Activated B cell treated with CpG ODN at 0.5 μM for 24 hours (primary cell): ENCODE data around the gene MAP4K1. TPM values are rescaled to one million over a fixed set of nuclear protein-coding genes. Genes with fewer than 3 reads are reported as not detected.

Experiments
- ATAC-seq: fragments of 200-7000 bp; cut with Tn5 transposase; one replicate; pipeline ENCODE4 v1.10.0; 2021; ENCODE audit warnings: low read depth, mild to moderate bottlenecking, moderate library complexity
- CTCF ChIA-PET: fragments of 350-600 bp; sonication (Branson Sonifier 250); formaldehyde crosslinking; loops from one replicate; lab custom pipeline; 2021; ENCODE audit warnings: antibody characterized with exemption; lab: Charles Lee
- POLR2A ChIA-PET: fragments of 350-600 bp; sonication (Branson Sonifier 250); formaldehyde crosslinking; loops from one replicate; lab custom pipeline; 2021; ENCODE audit warnings: antibody characterized with exemption; lab: Charles Lee
- DNase-seq: peaks from one replicate; pipeline ENCODE4 v3.0.0; 2022
- H3K27ac Mint-ChIP-seq: one replicate; pipeline ENCODE4 v1.8.0; 2020; ENCODE audit warnings: mixed read lengths
- H3K27me3 Mint-ChIP-seq: one replicate; pipeline ENCODE4 v1.8.0; 2021; ENCODE audit warnings: mixed read lengths
- H3K36me3 Mint-ChIP-seq: one replicate; pipeline ENCODE4 v1.8.0; 2021; ENCODE audit warnings: low read depth, mixed read lengths
- H3K4me1 Mint-ChIP-seq: one replicate; pipeline ENCODE4 v1.8.0; 2021; ENCODE audit warnings: mixed read lengths
- H3K4me3 Mint-ChIP-seq: one replicate; pipeline ENCODE4 v1.8.0; 2020; ENCODE audit warnings: mild to moderate bottlenecking, mixed read lengths
- H3K9me3 Mint-ChIP-seq: one replicate; pipeline ENCODE4 v1.8.0; 2020; ENCODE audit warnings: mixed read lengths
- intact Hi-C: fragments of 100-400 bp; cut with micrococcal nuclease; formaldehyde crosslinking; loops from one replicate; pipeline ENCODE4 v1.15.1; 2024
- total RNA-seq: library from RNA; stranded (reverse); gene quantifications from 2 replicates; pipeline ENCODE4 v1.2.3, GENCODE V29; 2022
- TF ChIP-seq, protein P1 (sequence below): fragments of 200-600 bp; IDR thresholded peaks from one replicate; pipeline ENCODE4 v1.8.0; 2022; ENCODE audit warnings: antibody characterized with exemption, mild to moderate bottlenecking

Gene MAP4K1
- total RNA-seq, 1 donor from 2014 or later: 379 TPM

- Mint-ChIP-seq H3K36me3 (no peaks in the 10 kb centered on the region), H3K4me3 (no peak overlapping the region), H3K4me1 (peaks cover 38% of the 10 kb centered on the region), H3K27ac (no peak overlapping the region), H3K27me3 (peaks cover 5% of the 10 kb centered on the region), H3K9me3 (no peaks in the 10 kb centered on the region)
- TF ChIP-seq, protein P1, sequence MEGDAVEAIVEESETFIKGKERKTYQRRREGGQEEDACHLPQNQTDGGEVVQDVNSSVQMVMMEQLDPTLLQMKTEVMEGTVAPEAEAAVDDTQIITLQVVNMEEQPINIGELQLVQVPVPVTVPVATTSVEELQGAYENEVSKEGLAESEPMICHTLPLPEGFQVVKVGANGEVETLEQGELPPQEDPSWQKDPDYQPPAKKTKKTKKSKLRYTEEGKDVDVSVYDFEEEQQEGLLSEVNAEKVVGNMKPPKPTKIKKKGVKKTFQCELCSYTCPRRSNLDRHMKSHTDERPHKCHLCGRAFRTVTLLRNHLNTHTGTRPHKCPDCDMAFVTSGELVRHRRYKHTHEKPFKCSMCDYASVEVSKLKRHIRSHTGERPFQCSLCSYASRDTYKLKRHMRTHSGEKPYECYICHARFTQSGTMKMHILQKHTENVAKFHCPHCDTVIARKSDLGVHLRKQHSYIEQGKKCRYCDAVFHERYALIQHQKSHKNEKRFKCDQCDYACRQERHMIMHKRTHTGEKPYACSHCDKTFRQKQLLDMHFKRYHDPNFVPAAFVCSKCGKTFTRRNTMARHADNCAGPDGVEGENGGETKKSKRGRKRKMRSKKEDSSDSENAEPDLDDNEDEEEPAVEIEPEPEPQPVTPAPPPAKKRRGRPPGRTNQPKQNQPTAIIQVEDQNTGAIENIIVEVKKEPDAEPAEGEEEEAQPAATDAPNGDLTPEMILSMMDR: no peak
- ATAC-seq (no peak), DNase-seq (no peak)
- POLR2A ChIA-PET: interaction anchor here (0.7 kb wide), 1 partner anchor 528 kb away, joined by 5 read pairs; no protein-coding TSS in a partner anchor
- intact Hi-C loops: loop anchor here (10.0 kb wide), 1 partner anchor 186 kb away; no protein-coding TSS in a partner anchor
- CTCF ChIA-PET: no interaction called here
Observed at GRCh38 chr19:38549061-38549460, 68.7 kb downstream of the MAP4K1 start.

DNA sequence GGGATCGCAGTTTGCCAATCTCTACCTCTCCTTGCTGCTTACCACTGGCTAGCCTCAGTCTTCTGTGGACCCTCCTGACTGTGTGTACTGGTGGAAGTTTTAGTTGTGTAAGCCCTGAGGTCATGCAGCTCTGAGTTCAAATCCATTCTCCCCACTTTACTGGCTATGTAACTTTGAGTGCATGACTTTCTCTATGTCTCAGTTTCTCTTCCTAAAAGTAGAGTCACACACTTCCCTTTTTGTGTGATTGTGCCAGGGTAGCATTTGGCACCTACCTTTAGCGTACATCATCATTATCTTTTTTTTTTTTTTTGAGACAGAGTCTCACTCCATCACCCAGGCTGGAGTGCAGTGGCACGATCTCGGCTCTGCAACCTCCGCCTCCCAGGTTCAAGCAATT is 70.3 kb downstream of the MAP4K1 start:
- CTCF ChIA-PET: interaction anchor here (0.6 to 0.7 kb wide), 3 partner anchors 87 to 160 kb away, joined by 3 read pairs; no protein-coding TSS in a partner anchor
- TF ChIP-seq, protein P1: no peak
- intact Hi-C loops: loop anchor here (1.0 to 10.0 kb wide), 2 partner anchors 12 to 187 kb away; no protein-coding TSS in a partner anchor
- H3K4me1 Mint-ChIP-seq: peaks cover 39% of the 10 kb centered on the region
- peak overlapping the region; percentile 42 for H3K4me3 Mint-ChIP-seq
- ATAC-seq: peak; percentile 74
- no peaks in the 10 kb centered on the region for H3K36me3 Mint-ChIP-seq
- POLR2A ChIA-PET: interaction anchor here (0.5 to 1.8 kb wide), 8 partner anchors 10 to 321 kb away, joined by 3 to 19 read pairs (median 6); partner anchors contain the start of genes EIF3K and MAP4K1
- no peak for DNase-seq
- no peaks in the 10 kb centered on the region for H3K9me3 Mint-ChIP-seq
- H3K27me3 Mint-ChIP-seq: peaks cover 5% of the 10 kb centered on the region
- peak overlapping the region; percentile 51 for H3K27ac Mint-ChIP-seq

DNA sequence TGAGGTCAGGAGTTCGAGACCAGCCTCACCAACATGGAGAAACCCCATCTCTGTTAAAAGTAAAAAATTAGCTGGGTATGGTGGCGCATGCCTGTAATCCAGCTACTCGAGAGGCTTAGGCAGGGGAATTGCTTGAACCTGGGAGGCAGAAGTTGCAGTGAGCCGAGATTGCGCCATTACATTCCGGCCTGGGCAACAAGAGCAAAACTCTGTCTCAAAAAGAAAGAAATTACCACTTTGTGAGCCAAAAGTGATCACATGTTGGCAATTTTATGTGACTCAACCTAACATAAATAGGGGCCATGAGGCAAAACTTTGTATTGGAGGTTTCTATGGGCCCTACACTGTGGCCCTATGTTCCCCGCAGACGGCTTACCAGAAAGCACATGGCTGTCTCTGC is 72.2 kb downstream of the MAP4K1 start:
- Mint-ChIP-seq H3K4me1 (peaks cover 33% of the 10 kb centered on the region), H3K9me3 (no peaks in the 10 kb centered on the region), H3K36me3 (no peaks in the 10 kb centered on the region), H3K27ac (no peak overlapping the region), H3K27me3 (no peaks in the 10 kb centered on the region), H3K4me3 (no peak overlapping the region)
- DNase-seq: no peak
- ChIA-PET POLR2A (interaction anchor here (0.9 kb wide), 1 partner anchor 14 kb away, joined by 4 read pairs; no protein-coding TSS in a partner anchor), CTCF (interaction anchor here (0.9 to 3.7 kb wide), 6 partner anchors 72 to 782 kb away, joined by 3 to 53 read pairs (median 8); partner anchors contain the start of genes FAM98C, MAP4K1, MRPS12 and SARS2)
- no peak for ATAC-seq
- intact Hi-C loops: loop anchor here (10.0 kb wide), 1 partner anchor 189 kb away; no protein-coding TSS in a partner anchor
- TF ChIP-seq, protein P1: no peak

- no peak overlapping the region for H3K4me3 Mint-ChIP-seq
- peaks cover 33% of the 10 kb centered on the region for H3K4me1 Mint-ChIP-seq
- H3K27me3 Mint-ChIP-seq: no peaks in the 10 kb centered on the region
- POLR2A ChIA-PET: interaction anchor here (0.6 to 2.0 kb wide), 5 partner anchors 15 to 287 kb away, joined by 4 to 17 read pairs (median 4); partner anchors contain the start of gene MAP4K1
- no peaks in the 10 kb centered on the region for H3K9me3 Mint-ChIP-seq
- no peaks in the 10 kb centered on the region for H3K36me3 Mint-ChIP-seq
- TF ChIP-seq, protein P1: peak; percentile 4
- H3K27ac Mint-ChIP-seq: peak overlapping the region; percentile 46
- intact Hi-C loops: loop anchor here (1.0 to 10.0 kb wide), 5 partner anchors 74 to 386 kb away; partner anchors contain the start of genes FAM98C, MRPS12 and SARS2
- no peak for ATAC-seq
- CTCF ChIA-PET: interaction anchor here (0.7 to 3.7 kb wide), 10 partner anchors 17 to 783 kb away, joined by 3 to 53 read pairs (median 4); partner anchors contain the start of genes ACTN4, FAM98C, MAP4K1 and MRPS12
- no peak for DNase-seq
Observed at GRCh38 chr19:38544569-38545315, 73.0 kb downstream of the MAP4K1 start.
